Tibial nerve (tissue), 4 donors: ENCODE measurements around the gene TSPAN3. TPM values are rescaled to one million over a fixed set of nuclear protein-coding genes. Genes with fewer than 3 reads are reported as not detected.

Experiments used
- DNase-seq, 2 donors: peaks; one replicate each; pipeline ENCODE4 v3.0.0-alpha.2; 2019; ENCODE audit warnings: low spot score in 2 of 2
- H3K27ac ChIP-seq, 4 donors: fragments of 200-600 bp; sonication (generic) in 3 of 4; one replicate each; pipeline ENCODE4 v1.5.1; 2017 to 2019; ENCODE audit warnings: mild to moderate bottlenecking in 1 of 4
- H3K27me3 ChIP-seq, 2 donors: fragments of 200-600 bp; sonication (generic) in 1 of 2; one replicate each; pipeline versions ENCODE4 v1.5.1 to v1.6.0; 2017 to 2019
- H3K36me3 ChIP-seq, 3 donors: fragments of 200-600 bp; sonication (generic); one replicate each; pipeline ENCODE4 v1.5.1; 2018 to 2019
- H3K4me1 ChIP-seq, 4 donors: fragments of 200-600 bp; sonication (generic) in 3 of 4; one replicate each; pipeline ENCODE4 v1.5.1; 2017 to 2019
- H3K4me3 ChIP-seq, 4 donors: fragments of 200-600 bp; sonication (generic) in 3 of 4; one replicate each; pipeline ENCODE4 v1.5.1; 2017 to 2019; ENCODE audit warnings: mild to moderate bottlenecking in 1 of 4, moderate library complexity in 1 of 4
- H3K9me3 ChIP-seq, 4 donors: fragments of 200-600 bp; sonication (generic) in 3 of 4; one replicate each; pipeline ENCODE4 v1.5.1; 2017 to 2019
- EP300 ChIP-seq, 2 donors: sonication (generic); formaldehyde crosslinking; IDR thresholded peaks; one replicate each; pipeline ENCODE4 v1.6.1; 2017; ENCODE audit warnings: antibody characterized with exemption in 2 of 2, mild to moderate bottlenecking in 1 of 2
- POLR2A ChIP-seq, 2 donors: fragments of 450-650 bp; IDR thresholded peaks; one replicate each; pipeline ENCODE4 v1.6.1; 2017; ENCODE audit warnings: antibody characterized with exemption in 2 of 2, mild to moderate bottlenecking in 2 of 2, moderate library complexity in 2 of 2
- WGBS, 2 donors: methylation state at CpG; one replicate each; pipeline ENCODE4 v1.1.5; 2018; 5-methylcytosine and 5-hydroxymethylcytosine counted together
- total RNA-seq, 4 donors: library from RNA; depleted of rRNA; stranded (reverse); fragments of >200 nt; gene quantifications; one replicate each; pipeline ENCODE4 v1.1.0, GENCODE V29; 2016
- TF ChIP-seq, protein P1 (sequence below), 5 experiments: fragments of 200-600 bp in 3 of 5; fragments of 450-650 bp in 2 of 5; sonication (generic) in 3 of 5; IDR thresholded peaks; one replicate each; pipeline ENCODE4 v1.5.1; 2016 to 2019; ENCODE audit warnings: antibody characterized with exemption in 5 of 5, mild to moderate bottlenecking in 3 of 5, moderate library complexity in 2 of 5

TSPAN3 gene
- total RNA-seq, 4 donors from 2014 or later = 155 to 229 (median 203) TPM

DNA sequence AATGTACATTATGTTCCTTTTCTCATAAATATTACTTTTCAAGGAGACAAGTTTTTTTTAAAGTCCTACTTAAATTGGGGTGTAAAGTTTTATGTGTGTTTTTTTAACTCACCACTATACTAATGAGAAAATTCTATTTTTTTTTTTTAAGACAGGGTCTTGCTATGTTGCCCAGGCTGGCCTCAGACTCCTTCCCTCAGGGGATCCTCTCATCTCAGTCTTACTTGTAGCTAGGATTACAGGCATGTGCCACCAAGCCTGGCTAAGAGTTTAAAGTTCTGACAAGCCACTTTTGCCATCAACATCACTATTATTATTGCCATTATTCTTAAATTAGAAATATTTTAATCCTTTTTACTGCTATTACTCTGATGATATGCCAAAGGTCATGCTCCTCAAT, 7.7 kb downstream of the TSPAN3 start:
- Histone ChIP-seq H3K27me3 (no peaks in the 10 kb centered on the region), H3K9me3 (no peaks in the 10 kb centered on the region), H3K4me3 (no peak overlapping the region), H3K27ac (no peak overlapping the region), H3K36me3 (no peaks in the 10 kb centered on the region), H3K4me1 (peaks cover 0 to 74% (median 35%) of the 10 kb centered on the region in 4 donors)
- DNase-seq = no peak
- TF ChIP-seq EP300 (IDR thresholded peaks at IDR 0.05) (no peak), POLR2A (IDR thresholded peaks at IDR 0.05) (no peak)
- TF ChIP-seq, protein P1, sequence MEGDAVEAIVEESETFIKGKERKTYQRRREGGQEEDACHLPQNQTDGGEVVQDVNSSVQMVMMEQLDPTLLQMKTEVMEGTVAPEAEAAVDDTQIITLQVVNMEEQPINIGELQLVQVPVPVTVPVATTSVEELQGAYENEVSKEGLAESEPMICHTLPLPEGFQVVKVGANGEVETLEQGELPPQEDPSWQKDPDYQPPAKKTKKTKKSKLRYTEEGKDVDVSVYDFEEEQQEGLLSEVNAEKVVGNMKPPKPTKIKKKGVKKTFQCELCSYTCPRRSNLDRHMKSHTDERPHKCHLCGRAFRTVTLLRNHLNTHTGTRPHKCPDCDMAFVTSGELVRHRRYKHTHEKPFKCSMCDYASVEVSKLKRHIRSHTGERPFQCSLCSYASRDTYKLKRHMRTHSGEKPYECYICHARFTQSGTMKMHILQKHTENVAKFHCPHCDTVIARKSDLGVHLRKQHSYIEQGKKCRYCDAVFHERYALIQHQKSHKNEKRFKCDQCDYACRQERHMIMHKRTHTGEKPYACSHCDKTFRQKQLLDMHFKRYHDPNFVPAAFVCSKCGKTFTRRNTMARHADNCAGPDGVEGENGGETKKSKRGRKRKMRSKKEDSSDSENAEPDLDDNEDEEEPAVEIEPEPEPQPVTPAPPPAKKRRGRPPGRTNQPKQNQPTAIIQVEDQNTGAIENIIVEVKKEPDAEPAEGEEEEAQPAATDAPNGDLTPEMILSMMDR (IDR thresholded peaks at IDR 0.05) = no peak

DNA sequence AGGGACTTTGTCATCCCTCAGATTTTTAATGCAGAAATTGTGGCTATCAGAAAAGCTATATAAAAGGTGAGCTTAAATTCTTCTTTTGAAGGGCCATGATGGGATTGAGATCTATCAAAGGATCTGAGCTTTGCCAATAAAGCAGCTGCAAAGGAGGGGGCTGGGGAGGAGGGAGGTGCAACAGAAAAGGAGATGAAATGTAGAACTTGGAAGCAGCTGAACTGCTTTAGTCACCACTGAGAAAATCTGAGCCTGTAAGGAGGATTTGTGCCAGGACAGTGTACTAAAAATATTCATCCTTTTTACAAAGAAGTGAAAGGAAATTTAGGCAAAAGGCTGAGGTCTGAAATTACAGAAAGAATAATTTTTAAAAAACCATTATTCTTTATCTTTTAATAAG, 10.4 kb downstream of the TSPAN3 start:
- Histone ChIP-seq H3K4me1 (peaks cover 0 to 72% (median 28%) of the 10 kb centered on the region in 4 donors), H3K27me3 (no peaks in the 10 kb centered on the region), H3K9me3 (no peaks in the 10 kb centered on the region), H3K36me3 (no peaks in the 10 kb centered on the region), H3K27ac (peak overlapping the region in 2 of 4 donors; percentile 6 to 42), H3K4me3 (no peak overlapping the region)
- DNase-seq = no peak
- TF ChIP-seq, protein P1 (IDR thresholded peaks at IDR 0.05) = no peak
- TF ChIP-seq EP300 (IDR thresholded peaks at IDR 0.05) (no peak), POLR2A (IDR thresholded peaks at IDR 0.05) (no peak)

DNA sequence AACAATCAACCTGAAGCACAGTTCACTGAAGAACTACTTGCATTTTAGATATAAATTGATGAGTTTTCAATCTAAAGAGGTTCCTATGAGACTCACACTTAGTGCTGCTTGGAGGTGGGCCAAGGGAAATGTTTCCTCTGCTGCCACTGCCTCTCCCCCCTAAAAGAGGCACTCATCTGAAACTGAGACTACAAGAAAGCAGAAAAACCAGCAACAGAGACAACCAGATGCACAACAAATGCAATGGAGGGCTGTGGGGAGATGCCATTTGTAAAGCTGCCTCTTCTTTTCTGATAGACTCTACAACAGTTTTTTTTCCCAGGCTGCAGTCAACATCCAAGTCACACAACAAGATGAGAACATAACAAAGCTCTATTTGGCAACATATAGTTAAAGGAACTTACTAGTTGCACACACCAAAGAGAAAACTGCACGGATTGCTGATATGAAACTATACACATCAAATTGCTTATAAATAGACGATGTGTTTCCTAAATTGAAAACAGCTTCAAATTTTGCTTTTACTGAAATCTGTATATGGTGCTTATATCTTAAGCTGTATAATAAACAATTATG, 11.0 kb downstream of the TSPAN3 start:
- H3K9me3 ChIP-seq = no peaks in the 10 kb centered on the region
- peaks cover 0 to 72% (median 28%) of the 10 kb centered on the region in 4 donors for H3K4me1 ChIP-seq
- DNase-seq = no peak
- TF ChIP-seq EP300 (IDR thresholded peaks at IDR 0.05) = no peak
- TF ChIP-seq POLR2A (IDR thresholded peaks at IDR 0.05) = no peak
- TF ChIP-seq, protein P1 (IDR thresholded peaks at IDR 0.05) = no peak
- H3K36me3 ChIP-seq = no peaks in the 10 kb centered on the region
- no peaks in the 10 kb centered on the region for H3K27me3 ChIP-seq
- H3K4me3 ChIP-seq = no peak overlapping the region
- H3K27ac ChIP-seq = peak overlapping the region in 1 of 4 donors; percentile 6
- 15 to 17% methylated on average over 2 of the region's 2 CpGs for WGBS, 2 donors

DNA sequence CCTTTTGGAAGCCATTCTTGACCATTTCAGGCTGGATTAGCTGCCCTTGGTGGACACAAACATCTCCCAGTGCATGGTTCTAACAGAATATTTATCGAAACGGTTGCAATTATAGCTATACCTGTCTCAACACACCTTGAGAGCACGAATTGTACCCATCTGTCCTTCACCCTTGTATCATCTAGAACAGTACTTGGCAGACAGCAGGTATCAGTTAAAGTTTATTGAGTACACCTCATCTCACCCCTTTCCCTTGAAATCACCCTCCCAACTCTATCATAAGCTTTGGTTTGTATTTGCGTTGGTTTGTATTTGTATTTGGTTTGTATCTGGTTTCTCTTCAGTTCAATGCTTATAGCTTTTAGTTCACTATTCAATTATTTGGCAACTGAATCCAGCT, 12.4 kb downstream of the TSPAN3 start:
- Histone ChIP-seq H3K27ac (no peak overlapping the region), H3K27me3 (no peaks in the 10 kb centered on the region), H3K36me3 (no peaks in the 10 kb centered on the region), H3K4me3 (no peak overlapping the region), H3K4me1 (peaks cover 0 to 63% (median 28%) of the 10 kb centered on the region in 4 donors), H3K9me3 (no peaks in the 10 kb centered on the region)
- DNase-seq = no peak
- WGBS, 2 donors = 94 to 97% methylated on average over 4 of the region's 4 CpGs
- TF ChIP-seq EP300 (IDR thresholded peaks at IDR 0.05) (no peak), POLR2A (IDR thresholded peaks at IDR 0.05) (no peak)
- TF ChIP-seq, protein P1 (IDR thresholded peaks at IDR 0.05) = no peak

DNA sequence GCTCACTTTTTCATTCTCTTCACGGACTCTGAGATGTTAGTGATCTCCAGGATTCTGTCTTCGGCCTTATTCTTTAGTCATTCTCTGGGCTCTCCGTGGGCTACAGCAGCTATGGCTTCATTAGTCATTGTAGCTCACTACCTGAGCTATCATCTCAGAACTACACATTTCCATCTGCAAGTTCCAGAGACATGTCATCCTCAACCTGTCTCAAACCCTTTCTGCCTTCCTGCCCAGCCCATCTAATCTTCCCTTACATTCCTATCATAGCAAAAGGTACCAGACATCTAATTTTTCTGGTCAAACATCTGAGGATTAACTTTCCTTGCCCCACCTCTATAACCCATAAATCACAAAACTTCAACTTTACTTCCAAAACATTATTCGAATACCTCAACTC, 13.2 kb downstream of the TSPAN3 start:
- Histone ChIP-seq H3K4me1 (peaks cover 0 to 57% (median 28%) of the 10 kb centered on the region in 4 donors), H3K9me3 (no peaks in the 10 kb centered on the region), H3K27ac (no peak overlapping the region), H3K4me3 (no peak overlapping the region), H3K36me3 (peaks cover 0 to 3% (median 0%) of the 10 kb centered on the region in 3 donors), H3K27me3 (no peaks in the 10 kb centered on the region)
- no peak for DNase-seq
- WGBS, 2 donors = 82 to 90% methylated on average over 4 of the region's 4 CpGs
- TF ChIP-seq EP300 (IDR thresholded peaks at IDR 0.05) (no peak), POLR2A (IDR thresholded peaks at IDR 0.05) (no peak)
